OCI-M1 (cell line): ENCODE results near the gene OR11G2.
"Not testable (repeated sequence)": the region's sequence is repeated elsewhere in the genome, so short reads cannot be mapped to it uniquely, and the experiment has no call there.

Experiments used
- DNase-seq: peaks from one replicate; lab custom pipeline; 2025; lab: John Stamatoyannopoulos, UW

Gene OR11G2

GRCh38 chr14:20190596-20190995 lies at the start of gene OR11G2:
OR11G2 (plus strand) TSS chr14:20190896; CDS start chr14:20197438, 6,542 bp downstream.
- DNase-seq, result no peak

GRCh38 chr14:20143911-20144310 lies 46.8 kb upstream of the OR11G2 start:
- no peak for DNase-seq

GRCh38 chr14:20144820-20145219 lies 45.9 kb upstream of the OR11G2 start:
- DNase-seq, result no peak

- no peak for DNase-seq
Measured at GRCh38 chr14:20164462-20164861, 26.2 kb upstream of the OR11G2 start.

- DNase-seq, result no peak
Measured at GRCh38 chr14:20167091-20167490, 23.6 kb upstream of the OR11G2 start.

- peak; percentile 45 for DNase-seq
Measured at GRCh38 chr14:20169852-20170251, 20.8 kb upstream of the OR11G2 start.

GRCh38 chr14:20174205-20174604 lies 16.5 kb upstream of the OR11G2 start:
- DNase-seq, result not testable (repeated sequence)

GRCh38 chr14:20176330-20176729 lies 14.4 kb upstream of the OR11G2 start:
- DNase-seq, result peak; percentile 81

- DNase-seq, result peak; percentile 94
Measured at GRCh38 chr14:20177433-20177974, 13.2 kb upstream of the OR11G2 start.

GRCh38 chr14:20179218-20179617 lies 11.5 kb upstream of the OR11G2 start:
- peak; percentile 53 for DNase-seq

- peak; percentile 38 for DNase-seq
Measured at GRCh38 chr14:20179880-20180279, 10.8 kb upstream of the OR11G2 start.

GRCh38 chr14:20180486-20180885 lies 10.2 kb upstream of the OR11G2 start:
- DNase-seq, result no peak

GRCh38 chr14:20184181-20184580 lies 6.5 kb upstream of the OR11G2 start:
- DNase-seq, result no peak

- no peak for DNase-seq
Measured at GRCh38 chr14:20191396-20191795, 700 bp downstream of the OR11G2 start.

- peak; percentile 14 for DNase-seq
Measured at GRCh38 chr14:20194101-20194500, 3.4 kb downstream of the OR11G2 start.

- not testable (repeated sequence) for DNase-seq
Measured at GRCh38 chr14:20195170-20195569, 4.5 kb downstream of the OR11G2 start.

- DNase-seq, result peak; percentile 70
Measured at GRCh38 chr14:20195911-20196310, 5.2 kb downstream of the OR11G2 start.

GRCh38 chr14:20197459-20197858 lies 6.8 kb downstream of the OR11G2 start:
- peak; percentile 51 for DNase-seq

GRCh38 chr14:20198991-20199390 lies 8.3 kb downstream of the OR11G2 start:
- no peak for DNase-seq

GRCh38 chr14:20204721-20205120 lies 14.0 kb downstream of the OR11G2 start:
- DNase-seq, result no peak

GRCh38 chr14:20209595-20209994 lies 18.9 kb downstream of the OR11G2 start:
- DNase-seq, result no peak

GRCh38 chr14:20212406-20212805 lies 21.7 kb downstream of the OR11G2 start:
- not testable (repeated sequence) for DNase-seq

GRCh38 chr14:20215196-20215595 lies 24.5 kb downstream of the OR11G2 start:
- no peak for DNase-seq

GRCh38 chr14:20219033-20219432 lies 28.3 kb downstream of the OR11G2 start:
- DNase-seq, result peak; percentile 8
